HFF-Myc (cell line): ENCODE data around the gene PGAP2.
"Not testable (repeated sequence)": the region's sequence is repeated elsewhere in the genome, so short reads cannot be mapped to it uniquely, and the experiment has no call there.

Source experiments
- DNase-seq: peaks from one replicate; pipeline ENCODE4 v3.0.0-alpha.2; 2011; ENCODE audit warnings: low read depth; ENCODE audit errors: extremely low read depth
- H3K4me3 ChIP-seq: replicated peaks from 2 replicates; pipeline ENCODE4 v1.5.1; 2011; ENCODE audit warnings: low read depth, mild to moderate bottlenecking, control low read depth, low read length
- CTCF ChIP-seq: IDR thresholded peaks from 2 replicates; pipeline ENCODE4 v1.5.1; 2012; ENCODE audit warnings: mild to moderate bottlenecking, low read depth, low read length, control low read depth; ENCODE audit errors: missing control alignments

PGAP2 gene

DNA sequence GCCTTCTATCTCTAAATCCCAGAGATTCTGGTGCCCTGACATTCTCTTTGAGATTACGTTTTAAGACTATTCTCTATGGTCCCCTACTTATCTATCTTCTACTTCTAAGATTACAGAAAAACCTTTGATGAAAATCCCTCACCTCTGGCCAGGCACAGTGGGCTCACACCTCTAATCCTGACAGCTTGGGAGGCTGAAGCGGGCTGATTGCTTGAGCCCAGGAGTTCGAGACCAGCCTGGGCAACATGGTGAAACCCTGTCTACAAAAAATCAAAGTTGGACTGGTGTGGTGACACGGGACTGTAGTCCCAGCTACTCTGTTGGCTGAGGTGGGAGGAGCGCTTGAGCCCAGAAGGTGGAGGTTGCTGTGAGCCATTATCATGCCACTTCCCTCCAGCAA, 25.4 kb upstream of the PGAP2 start:
- no peak overlapping the region for H3K4me3 ChIP-seq
- no peak for DNase-seq
- no peak for TF ChIP-seq CTCF

GRCh38 chr11:3783611-3784010, 24.7 kb upstream of the PGAP2 start:
- no peak for DNase-seq
- TF ChIP-seq CTCF = no peak
- no peak overlapping the region for H3K4me3 ChIP-seq

DNA sequence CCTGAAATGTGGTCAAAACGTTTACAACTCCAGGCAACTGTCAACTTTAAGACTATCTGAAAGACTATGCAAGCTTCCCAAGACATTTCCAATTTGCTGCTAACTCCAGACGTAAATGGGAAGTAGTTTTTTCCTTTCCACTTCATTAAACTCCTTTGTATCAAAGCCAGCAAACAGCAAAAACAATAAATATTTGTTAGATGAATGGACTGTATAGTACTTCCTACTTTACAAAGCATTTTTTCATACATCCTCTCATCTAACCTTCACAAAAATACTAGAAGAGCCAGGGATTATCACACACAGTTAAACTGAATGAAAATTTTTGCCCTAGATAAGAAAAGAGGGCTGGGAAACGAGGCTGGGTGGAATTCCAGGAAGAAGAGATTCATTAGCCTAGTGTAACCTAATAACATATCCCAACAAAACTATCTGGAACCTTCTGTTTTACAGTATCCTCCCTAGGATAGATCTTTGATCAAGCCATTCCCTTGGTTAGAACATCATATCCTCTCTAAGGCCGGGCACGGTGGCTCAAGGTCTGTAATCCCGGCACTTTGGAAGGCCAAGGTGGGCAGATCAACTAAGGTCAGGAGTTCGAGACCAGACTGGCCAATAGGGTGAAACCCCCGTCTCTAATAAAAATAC, 21.5 kb upstream of the PGAP2 start:
- TF ChIP-seq CTCF = no peak
- H3K4me3 ChIP-seq = no peak overlapping the region
- DNase-seq = no peak

DNA sequence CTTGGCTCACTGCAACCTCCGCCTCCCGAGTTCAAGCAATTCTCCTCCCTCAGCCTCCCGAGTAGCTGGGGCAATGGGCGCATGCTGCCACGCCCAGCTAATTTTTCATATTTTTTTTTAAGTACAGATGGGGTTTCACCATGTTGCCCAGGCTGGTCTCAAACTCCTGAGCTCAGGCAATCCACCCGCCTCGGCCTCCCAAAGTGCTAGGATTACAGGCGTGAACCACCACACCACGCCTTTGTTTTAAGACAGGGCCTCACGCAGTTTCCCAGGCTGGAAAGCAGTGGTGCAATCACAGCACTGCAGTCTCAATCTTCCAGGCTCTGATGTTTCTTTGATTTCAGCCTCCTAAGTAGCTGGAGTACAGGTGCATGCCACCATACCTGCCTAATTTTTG, 14.0 kb upstream of the PGAP2 start:
- not testable (repeated sequence) for DNase-seq, H3K4me3 ChIP-seq

GRCh38 chr11:3795131-3796001, 13.0 kb upstream of the PGAP2 start:
- TF ChIP-seq CTCF = no peak
- H3K4me3 ChIP-seq = peak overlapping the region; percentile 99

GRCh38 chr11:3796002-3796311, 12.4 kb upstream of the PGAP2 start:
- H3K4me3 ChIP-seq = peak overlapping the region; percentile 99
- no peak for TF ChIP-seq CTCF
- DNase-seq = no peak

More at GRCh38 chr11:3795131-3796001, 13.0 kb upstream of the PGAP2 start:
- DNase-seq = no peak

DNA sequence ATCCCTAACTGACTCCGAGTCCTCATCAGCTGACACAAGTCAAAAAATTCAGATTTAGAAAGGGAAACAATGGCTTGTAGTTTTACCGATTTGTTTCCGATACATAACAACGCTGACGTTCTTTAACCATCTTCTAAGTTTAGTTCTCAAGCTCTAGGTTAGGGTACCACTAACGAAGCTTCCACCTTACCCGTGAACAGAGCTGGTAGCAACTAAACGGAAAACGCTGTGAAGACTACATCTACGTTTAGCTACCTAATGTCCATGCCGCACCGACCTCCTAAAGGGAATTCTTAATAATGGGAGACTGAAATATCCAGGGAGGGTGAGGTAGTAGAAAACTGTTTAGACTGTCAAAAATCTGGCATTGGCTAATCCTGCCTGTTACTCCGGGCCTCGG, 12.0 kb upstream of the PGAP2 start:
- peak overlapping the region; percentile 99 for H3K4me3 ChIP-seq
- no peak for TF ChIP-seq CTCF
- no peak for DNase-seq
